Heart left ventricle (tissue), 13 donors: Measurements from ENCODE around the gene NOSTRIN.

Source experiments
- CTCF ChIP-seq, 12 donors: fragments of 200-600 bp; sonication (generic) in 4 of 12; IDR thresholded peaks; one replicate each; pipeline versions ENCODE4 v1.5.0 to v1.8.0; 2018 to 2022; ENCODE audit warnings: antibody characterized with exemption in 12 of 12, mild to moderate bottlenecking in 5 of 12
- POLR2A ChIP-seq, 2 donors: fragments of 450-650 bp; IDR thresholded peaks; one replicate each; pipeline ENCODE4 v1.6.1; 2017; ENCODE audit warnings: antibody characterized with exemption in 2 of 2, mild to moderate bottlenecking in 2 of 2, moderate library complexity in 2 of 2
- donor health status: ischemic (EF 13 %, LVEDD 7.1; RV severe dilation, severe dysfunction).
- donor health status: DM: no; HTN: yes; CAD: no.
- donor health status: DM: no; HTN: no; CAD: no.
- donor health status: ischemic (EF 25% LVEDD 6.9; RV normal size, moderate dysfunction).
- donor health status: ischemic (EF 25% LVEDD 5.7; RV mildly dilated, moderate dysfunction).
- donor health status: ischemic (EF 35%, LVEDD 5.7; RV mildly dilated, moderate dysfunction).
- donor health status: nonischemic (EF 11% LVEDD 7.7; RV severe dilation, severe dysfunction).
- donor health status: DM: yes; HTN: yes; CAD: no.
- donor health status: PGD.
- donor health status: ischemic (EF 29% LVEDD 5.4; RV normal size, mild dysfunction).
- donor health status: nonischemic (EF 23%, LVEDD 6.1; RV moderate dilation, normal function).

- TF ChIP-seq CTCF (IDR thresholded peaks at IDR 0.05) (no peak), POLR2A (IDR thresholded peaks at IDR 0.05) (no peak)
These were observed 101.5 kb downstream of the NOSTRIN start for GRCh38 chr2:168903888-168904287.
